Panc1 (cell line): ENCODE data around the gene SMC4. TPM values are rescaled to one million over a fixed set of nuclear protein-coding genes. Genes with fewer than 3 reads are reported as not detected.

Experiments used
- ATAC-seq: fragments of 200-7000 bp; cut with Tn5 transposase; 2 replicates; pipeline ENCODE4 v1.9.1; 2020; ENCODE audit warnings: mild to moderate bottlenecking, moderate library complexity
- BruUV-seq: library from RNA; stranded (reverse); fragments of 400-500 nt; replicated peaks from 2 replicates; lab custom pipeline; 2021; lab: Mats Ljungman, UMichigan
- CTCF ChIA-PET: fragments of 300-600 bp; sonication (Branson Sonifier 250); formaldehyde crosslinking; loops from one replicate; lab custom pipeline; 2022; ENCODE audit warnings: antibody characterized with exemption; lab: Charles Lee
- POLR2A ChIA-PET: fragments of 300-600 bp; sonication (Branson Sonifier 250); formaldehyde crosslinking; loops from one replicate; lab custom pipeline; 2022; ENCODE audit warnings: antibody characterized with exemption; lab: Charles Lee
- DNase-seq: peaks from one replicate; pipeline ENCODE4 v3.0.0-alpha.2; 2010; ENCODE audit warnings: low read depth, low spot score
- H3K27ac ChIP-seq: 2 replicates; pipeline ENCODE4 v1.5.1; 2011; ENCODE audit warnings: mild to moderate bottlenecking, low read length, inconsistent platforms
- H3K27me3 ChIP-seq: fragments of 200-500 bp; sonication (Bioruptor generic); 2 replicates; pipeline ENCODE4 v1.6.0; 2014; ENCODE audit warnings: low read length, inconsistent platforms; ENCODE audit not compliant: control insufficient read depth, insufficient read depth
- H3K36me3 ChIP-seq: fragments of 200-500 bp; sonication (Bioruptor generic); 2 replicates; pipeline ENCODE4 v1.5.1; 2014; ENCODE audit warnings: inconsistent platforms, mild to moderate bottlenecking, low read length, moderate library complexity; ENCODE audit not compliant: control insufficient read depth, insufficient read depth
- H3K4me1 ChIP-seq: 2 replicates; pipeline ENCODE4 v1.5.1; 2011; ENCODE audit warnings: inconsistent platforms, mild to moderate bottlenecking, low read length, moderate library complexity; ENCODE audit not compliant: control insufficient read depth, insufficient read depth
- H3K4me3 ChIP-seq, 2 experiments: 2 replicates each; pipeline ENCODE4 v1.5.1; 2011 to 2012; ENCODE audit warnings: low read depth in 2 of 2, low read length in 2 of 2, mild to moderate bottlenecking in 2 of 2, inconsistent platforms in 1 of 2, moderate library complexity in 1 of 2
- H3K9me3 ChIP-seq: fragments of 200-500 bp; sonication (Bioruptor generic); 2 replicates; pipeline ENCODE4 v1.5.1; 2014; ENCODE audit warnings: low read depth, mild to moderate bottlenecking, inconsistent platforms, low read length, moderate library complexity; ENCODE audit not compliant: control insufficient read depth, insufficient read depth
- POLR2AphosphoS5 ChIP-seq: IDR thresholded peaks from 2 replicates; pipeline ENCODE4 v1.6.1; 2012; ENCODE audit warnings: mild to moderate bottlenecking, low read depth, low read length, moderate library complexity
- SIN3A ChIP-seq: IDR thresholded peaks from 2 replicates; pipeline ENCODE4 v1.6.1; 2012; ENCODE audit warnings: low read depth, mild to moderate bottlenecking, low read length, moderate library complexity, borderline replicate concordance; ENCODE audit not compliant: insufficient read depth
- TCF7L2 ChIP-seq: IDR thresholded peaks from 2 replicates; pipeline ENCODE4 v1.6.1; 2011; ENCODE audit warnings: mild to moderate bottlenecking, low read depth, low read length, inconsistent platforms
- in situ Hi-C: cut with HindIII; loops from 2 replicates; pipeline ENCODE4 v1.10.0; 2016; ENCODE audit warnings: low sequenced_read_pairs, low pct_unique_long_range_greater_than_20kb
- intact Hi-C: fragments of 100-400 bp; cut with micrococcal nuclease; formaldehyde crosslinking; loops from one replicate; pipeline ENCODE4 v1.10.0; 2022; ENCODE audit not compliant: unreplicated experiment
- total RNA-seq: library from RNA; stranded (reverse); gene quantifications from one replicate; pipeline ENCODE4 v1.2.1, GENCODE V29; 2021; ENCODE audit not compliant: unreplicated experiment
- TF ChIP-seq, protein P1 (sequence below), 2 experiments: IDR thresholded peaks; 2 replicates each; pipeline ENCODE4 v1.6.1; 2011 to 2012; ENCODE audit warnings: low read depth in 2 of 2, control low read depth in 1 of 2, low read length in 1 of 2, mild to moderate bottlenecking in 1 of 2, moderate library complexity in 1 of 2; ENCODE audit not compliant: insufficient read depth in 1 of 2
- TF ChIP-seq, protein P2 (sequence below): fragments of 450-650 bp; IDR thresholded peaks from 2 replicates; pipeline ENCODE4 v1.5.1; 2017; ENCODE audit warnings: mild to moderate bottlenecking

Gene SMC4
- total RNA-seq, 1 experiment from 2014 or later = 160 TPM

DNA sequence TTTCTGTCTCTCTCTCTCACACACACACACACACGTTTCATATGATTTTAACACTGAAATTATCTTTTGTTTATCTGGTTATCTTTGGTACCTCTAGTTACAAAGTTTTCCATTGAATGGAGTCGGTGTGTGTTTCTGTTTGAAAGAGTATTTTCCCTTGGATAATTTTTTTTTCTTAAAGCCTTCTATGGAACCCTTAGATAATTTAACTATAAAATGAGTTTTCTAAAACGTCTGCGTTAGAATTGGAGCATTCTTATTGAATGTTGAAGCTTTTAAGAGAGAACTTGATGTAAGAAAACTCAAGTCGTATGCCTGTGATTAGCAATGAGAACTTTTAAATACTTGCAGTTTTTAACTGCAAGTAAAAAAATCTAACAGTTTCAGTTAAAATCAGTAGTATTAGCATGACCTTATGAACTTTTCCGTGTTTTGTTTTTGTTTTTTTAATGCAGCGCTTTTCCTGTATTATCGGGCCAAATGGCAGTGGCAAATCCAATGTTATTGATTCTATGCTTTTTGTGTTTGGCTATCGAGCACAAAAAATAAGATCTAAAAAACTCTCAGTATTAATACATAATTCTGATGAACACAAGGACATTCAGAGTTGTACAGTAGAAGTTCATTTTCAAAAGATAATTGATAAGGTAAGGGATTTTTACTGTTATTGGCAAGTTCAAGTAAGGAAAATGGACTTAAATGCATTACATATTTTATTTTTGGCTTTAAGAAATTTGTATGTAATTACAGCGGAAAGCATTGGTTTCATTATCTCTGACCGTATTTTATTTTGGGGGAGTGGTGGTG is 3.0 kb downstream of the SMC4 start:
- no peak for DNase-seq

DNA sequence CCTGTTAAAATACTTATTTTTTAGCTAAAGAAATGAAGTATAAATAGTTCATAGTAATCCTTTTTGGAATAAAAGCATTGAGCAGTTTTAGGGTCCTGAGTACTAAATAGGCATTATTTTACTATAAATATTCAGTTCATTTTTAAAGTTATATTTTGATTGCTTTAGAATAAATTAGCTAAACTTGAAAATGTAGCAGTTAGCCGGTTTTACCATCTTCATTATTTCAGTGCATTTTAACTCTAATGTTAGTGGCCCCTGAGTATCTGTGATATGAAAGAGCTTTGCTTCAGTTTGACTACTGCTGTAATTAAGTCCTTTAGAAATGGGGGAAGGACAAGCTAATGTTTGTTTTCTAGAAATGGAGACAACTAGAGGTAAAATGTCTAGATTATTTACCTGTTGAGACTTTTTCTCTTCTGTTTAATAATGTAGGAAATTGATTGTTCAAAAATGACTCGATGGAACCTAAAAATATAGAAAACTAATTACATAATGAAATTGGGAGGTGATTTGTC is 3.6 kb downstream of the SMC4 start:
- ATAC-seq (no peak), DNase-seq (no peak)
- H3K27ac ChIP-seq = peak overlapping the region; percentile 100
- intact Hi-C loops (no loop called here), in situ Hi-C loops (no loop called here)
- H3K27me3 ChIP-seq = no peaks in the 10 kb centered on the region
- ChIA-PET CTCF (no interaction called here), POLR2A (interaction anchor here (0.6 kb wide), 1 partner anchor 276 kb away, joined by 3 read pairs; no protein-coding TSS in a partner anchor)
- peaks cover 22% of the 10 kb centered on the region for H3K4me1 ChIP-seq
- H3K36me3 ChIP-seq = peaks cover 54% of the 10 kb centered on the region
- BruUV-seq = no TSS peak
- H3K4me3 ChIP-seq = peak overlapping the region; percentile 71 to 99; a peak in 3 of 4 replicates
- TF ChIP-seq, protein P1, sequence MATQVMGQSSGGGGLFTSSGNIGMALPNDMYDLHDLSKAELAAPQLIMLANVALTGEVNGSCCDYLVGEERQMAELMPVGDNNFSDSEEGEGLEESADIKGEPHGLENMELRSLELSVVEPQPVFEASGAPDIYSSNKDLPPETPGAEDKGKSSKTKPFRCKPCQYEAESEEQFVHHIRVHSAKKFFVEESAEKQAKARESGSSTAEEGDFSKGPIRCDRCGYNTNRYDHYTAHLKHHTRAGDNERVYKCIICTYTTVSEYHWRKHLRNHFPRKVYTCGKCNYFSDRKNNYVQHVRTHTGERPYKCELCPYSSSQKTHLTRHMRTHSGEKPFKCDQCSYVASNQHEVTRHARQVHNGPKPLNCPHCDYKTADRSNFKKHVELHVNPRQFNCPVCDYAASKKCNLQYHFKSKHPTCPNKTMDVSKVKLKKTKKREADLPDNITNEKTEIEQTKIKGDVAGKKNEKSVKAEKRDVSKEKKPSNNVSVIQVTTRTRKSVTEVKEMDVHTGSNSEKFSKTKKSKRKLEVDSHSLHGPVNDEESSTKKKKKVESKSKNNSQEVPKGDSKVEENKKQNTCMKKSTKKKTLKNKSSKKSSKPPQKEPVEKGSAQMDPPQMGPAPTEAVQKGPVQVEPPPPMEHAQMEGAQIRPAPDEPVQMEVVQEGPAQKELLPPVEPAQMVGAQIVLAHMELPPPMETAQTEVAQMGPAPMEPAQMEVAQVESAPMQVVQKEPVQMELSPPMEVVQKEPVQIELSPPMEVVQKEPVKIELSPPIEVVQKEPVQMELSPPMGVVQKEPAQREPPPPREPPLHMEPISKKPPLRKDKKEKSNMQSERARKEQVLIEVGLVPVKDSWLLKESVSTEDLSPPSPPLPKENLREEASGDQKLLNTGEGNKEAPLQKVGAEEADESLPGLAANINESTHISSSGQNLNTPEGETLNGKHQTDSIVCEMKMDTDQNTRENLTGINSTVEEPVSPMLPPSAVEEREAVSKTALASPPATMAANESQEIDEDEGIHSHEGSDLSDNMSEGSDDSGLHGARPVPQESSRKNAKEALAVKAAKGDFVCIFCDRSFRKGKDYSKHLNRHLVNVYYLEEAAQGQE (IDR thresholded peaks at IDR 0.05; ENCODE audit: insufficient read depth in 1 of 2, low read depth in 2 of 2, low read length in 1 of 2) = no peak
- no peak for TF ChIP-seq SIN3A
- no peak for TF ChIP-seq POLR2AphosphoS5
- TF ChIP-seq TCF7L2 = no peak
- TF ChIP-seq, protein P2, sequence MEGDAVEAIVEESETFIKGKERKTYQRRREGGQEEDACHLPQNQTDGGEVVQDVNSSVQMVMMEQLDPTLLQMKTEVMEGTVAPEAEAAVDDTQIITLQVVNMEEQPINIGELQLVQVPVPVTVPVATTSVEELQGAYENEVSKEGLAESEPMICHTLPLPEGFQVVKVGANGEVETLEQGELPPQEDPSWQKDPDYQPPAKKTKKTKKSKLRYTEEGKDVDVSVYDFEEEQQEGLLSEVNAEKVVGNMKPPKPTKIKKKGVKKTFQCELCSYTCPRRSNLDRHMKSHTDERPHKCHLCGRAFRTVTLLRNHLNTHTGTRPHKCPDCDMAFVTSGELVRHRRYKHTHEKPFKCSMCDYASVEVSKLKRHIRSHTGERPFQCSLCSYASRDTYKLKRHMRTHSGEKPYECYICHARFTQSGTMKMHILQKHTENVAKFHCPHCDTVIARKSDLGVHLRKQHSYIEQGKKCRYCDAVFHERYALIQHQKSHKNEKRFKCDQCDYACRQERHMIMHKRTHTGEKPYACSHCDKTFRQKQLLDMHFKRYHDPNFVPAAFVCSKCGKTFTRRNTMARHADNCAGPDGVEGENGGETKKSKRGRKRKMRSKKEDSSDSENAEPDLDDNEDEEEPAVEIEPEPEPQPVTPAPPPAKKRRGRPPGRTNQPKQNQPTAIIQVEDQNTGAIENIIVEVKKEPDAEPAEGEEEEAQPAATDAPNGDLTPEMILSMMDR = no peak
- no peaks in the 10 kb centered on the region for H3K9me3 ChIP-seq

More for the DNA sequence above, 3.0 kb downstream of the SMC4 start:
- Histone ChIP-seq H3K27me3 (no peaks in the 10 kb centered on the region), H3K4me1 (peaks cover 25% of the 10 kb centered on the region), H3K27ac (peak overlapping the region; percentile 100), H3K36me3 (peaks cover 48% of the 10 kb centered on the region), H3K4me3 (peak overlapping the region; percentile 71 to 99), H3K9me3 (no peaks in the 10 kb centered on the region)
- in situ Hi-C loops = no loop called here
- ATAC-seq = no peak
- CTCF ChIA-PET = interaction anchor here (1.0 kb wide), 1 partner anchor 11 kb away, joined by 5 read pairs; no protein-coding TSS in a partner anchor
- BruUV-seq = no TSS peak
- intact Hi-C loops = no loop called here
- TF ChIP-seq TCF7L2 (no peak), SIN3A (no peak), POLR2AphosphoS5 (no peak)
- TF ChIP-seq, protein P1 (IDR thresholded peaks at IDR 0.05; ENCODE audit: insufficient read depth in 1 of 2, low read depth in 2 of 2, low read length in 1 of 2) = no peak
- POLR2A ChIA-PET = no interaction called here
